Measurements from ENCODE around the gene COL24A1. TPM values are rescaled to one million over a fixed set of nuclear protein-coding genes. Genes with fewer than 3 reads are reported as not detected.
"Not testable (repeated sequence)": the region's sequence is repeated elsewhere in the genome, so short reads cannot be mapped to it uniquely, and the experiment has no call there.

Gene COL24A1
- polyA plus RNA-seq, 1 donor = 3.8 TPM

- DNase-seq = no peak
Observed at GRCh38 chr1:86152887-86153286, 3.7 kb downstream of the COL24A1 start.

DNA sequence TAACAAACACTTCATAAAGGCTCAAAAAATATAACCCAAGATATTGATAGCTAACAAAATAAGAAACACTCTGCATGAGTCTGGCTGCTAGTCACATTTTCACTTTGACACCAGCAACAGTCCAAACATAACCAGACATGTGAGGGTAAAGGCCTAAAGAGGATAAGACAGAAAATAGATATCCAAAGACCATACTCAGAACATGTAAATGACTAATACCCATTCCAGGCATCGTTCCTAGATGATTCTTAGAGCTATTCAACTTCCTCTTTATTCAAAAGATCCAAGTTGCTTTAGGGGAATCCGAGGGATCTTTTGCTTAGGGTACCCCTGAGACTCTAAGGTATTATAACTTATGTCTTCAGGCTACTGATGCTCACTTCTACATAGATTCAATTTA lies 5.1 kb downstream of the COL24A1 start:
- no peak for DNase-seq

DNA sequence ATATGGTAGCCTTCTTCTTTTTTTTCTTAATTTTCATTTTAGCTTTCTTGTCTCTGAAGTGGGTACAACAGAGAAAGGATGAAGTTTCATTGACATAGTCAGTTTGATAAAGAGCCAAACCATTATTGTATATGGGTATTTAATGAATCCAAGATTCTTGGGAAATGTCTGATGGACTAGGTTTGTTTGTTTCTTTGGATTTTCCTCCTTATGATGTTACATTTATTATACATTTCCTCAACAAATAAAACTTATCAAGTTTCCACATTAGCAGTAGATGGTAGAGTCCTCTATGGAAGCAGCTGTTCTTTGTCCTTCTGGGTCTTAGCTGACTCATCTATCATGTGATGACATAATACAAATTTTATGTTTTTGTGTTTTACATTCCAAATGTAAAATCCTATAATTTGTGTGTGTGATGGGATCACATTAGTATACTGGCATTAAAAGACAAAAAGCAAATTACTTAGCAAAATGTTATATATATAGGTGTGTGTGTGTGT lies 6.0 kb downstream of the COL24A1 start:
- no peak for DNase-seq

DNA sequence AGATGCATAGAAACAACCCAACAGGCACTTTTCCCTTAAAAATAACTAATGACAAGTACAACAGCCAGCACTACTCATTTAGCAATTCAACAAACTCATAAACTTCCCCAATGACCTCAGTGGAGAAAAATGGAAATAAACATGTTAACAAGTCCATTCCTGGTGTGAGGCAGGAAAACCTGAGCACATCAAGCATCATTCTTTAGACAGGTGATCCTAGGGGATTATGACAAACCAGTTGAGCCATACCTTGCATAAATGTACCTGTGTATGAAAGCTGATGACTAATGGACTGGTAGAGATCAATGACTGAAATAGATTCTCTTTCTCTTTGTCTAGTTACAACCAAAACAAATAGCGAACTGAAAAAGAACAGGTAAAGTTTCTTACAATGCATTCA lies 7.0 kb downstream of the COL24A1 start:
- no peak for DNase-seq

DNA sequence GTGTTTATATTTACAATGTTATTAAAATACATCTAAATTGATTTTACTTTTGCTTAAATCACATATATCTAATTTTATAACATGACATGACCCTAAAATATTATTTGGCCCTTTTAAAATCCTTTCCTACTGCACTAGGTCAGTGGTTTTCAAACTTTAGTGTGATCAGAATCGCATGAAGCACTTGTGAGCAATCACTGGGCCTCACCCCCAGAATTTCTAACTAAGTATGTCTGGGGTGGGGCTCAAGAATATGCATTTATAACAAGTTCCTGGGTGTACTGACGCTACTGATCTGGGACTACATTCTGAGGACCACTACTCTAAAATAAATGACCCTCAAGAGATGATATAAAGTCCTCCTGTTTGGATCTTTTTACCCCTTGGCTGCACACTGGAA lies 8.8 kb downstream of the COL24A1 start:
- no peak for DNase-seq

DNA sequence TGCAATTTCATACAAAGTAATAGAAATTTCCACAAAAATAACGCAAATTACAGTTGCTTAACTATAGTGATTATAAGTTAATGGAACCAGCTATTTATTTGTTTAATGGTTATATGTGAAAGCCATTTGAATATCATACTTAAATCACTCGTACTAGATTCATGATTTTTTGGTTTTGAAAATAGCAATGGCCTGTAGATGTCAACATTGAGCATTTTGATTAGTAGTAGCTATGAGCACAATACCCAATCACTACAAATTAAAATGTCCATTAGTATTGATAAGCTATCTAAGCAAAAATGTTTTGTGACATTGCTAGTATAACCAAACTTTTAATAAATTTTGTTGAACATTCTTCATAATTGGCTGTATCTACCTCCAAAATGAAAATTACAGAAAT lies 10.0 kb downstream of the COL24A1 start:
- no peak for DNase-seq

DNA sequence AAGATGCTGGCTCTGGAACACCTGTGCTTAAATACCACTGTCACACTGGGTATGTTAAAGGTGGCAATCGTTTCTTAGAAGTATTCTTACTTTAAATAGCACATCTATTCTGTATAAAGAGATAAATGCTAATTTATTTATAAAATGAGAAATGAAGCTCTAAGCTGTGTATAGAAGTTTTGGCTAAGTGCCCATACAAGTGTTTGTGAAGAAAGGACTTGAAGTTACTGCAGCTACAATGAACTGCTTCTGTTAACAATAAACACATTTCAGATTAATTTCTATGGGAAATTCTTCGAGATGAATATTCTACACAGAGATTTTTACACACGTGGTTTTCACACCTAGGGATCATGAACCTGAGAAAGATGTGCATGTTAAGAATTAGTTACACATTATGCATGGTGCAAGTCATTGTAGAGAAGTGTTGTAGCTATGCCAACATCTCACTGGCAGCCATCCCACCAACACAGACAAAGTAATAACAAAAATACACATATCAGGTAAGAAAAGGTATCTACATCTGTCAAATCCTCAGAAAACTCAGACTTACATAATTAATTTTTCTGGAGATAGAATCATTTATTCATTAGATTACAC lies 16.2 kb downstream of the COL24A1 start:
- no peak for DNase-seq

GRCh38 chr1:86138746-86139145 lies 17.8 kb downstream of the COL24A1 start:
- no peak for DNase-seq

- DNase-seq = no peak
Observed at GRCh38 chr1:86137436-86137835, 19.1 kb downstream of the COL24A1 start.

- DNase-seq = no peak
Observed at GRCh38 chr1:86119214-86119764, 37.3 kb downstream of the COL24A1 start.

DNA sequence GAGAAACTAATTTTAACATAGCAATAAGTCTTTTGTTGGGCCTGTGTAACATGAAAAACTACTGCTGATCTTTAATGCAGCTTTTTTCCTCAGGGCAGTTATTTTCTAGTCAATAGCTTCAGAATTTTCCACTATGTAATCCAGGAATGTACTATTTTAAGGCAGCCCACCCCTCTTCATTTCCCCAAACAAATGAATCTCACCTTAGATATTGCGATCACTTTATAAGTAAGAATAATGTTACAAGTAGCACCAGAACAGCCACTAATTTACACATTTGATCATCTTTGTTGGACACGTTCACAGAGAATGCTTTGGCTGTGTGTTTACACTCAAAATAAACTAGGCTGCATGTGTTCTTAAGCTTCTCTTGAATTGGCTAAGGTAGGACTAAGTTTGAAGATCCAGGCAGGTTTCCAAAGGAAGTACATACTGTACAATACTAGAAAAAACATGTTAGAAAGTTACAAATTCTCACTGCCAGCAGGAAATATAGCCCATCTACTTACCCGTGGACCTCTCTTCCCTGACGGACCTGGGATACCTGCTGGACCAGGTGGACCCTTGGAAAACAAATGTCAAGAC lies 41.7 kb downstream of the COL24A1 start:
- DNase-seq = peak; percentile 68

DNA sequence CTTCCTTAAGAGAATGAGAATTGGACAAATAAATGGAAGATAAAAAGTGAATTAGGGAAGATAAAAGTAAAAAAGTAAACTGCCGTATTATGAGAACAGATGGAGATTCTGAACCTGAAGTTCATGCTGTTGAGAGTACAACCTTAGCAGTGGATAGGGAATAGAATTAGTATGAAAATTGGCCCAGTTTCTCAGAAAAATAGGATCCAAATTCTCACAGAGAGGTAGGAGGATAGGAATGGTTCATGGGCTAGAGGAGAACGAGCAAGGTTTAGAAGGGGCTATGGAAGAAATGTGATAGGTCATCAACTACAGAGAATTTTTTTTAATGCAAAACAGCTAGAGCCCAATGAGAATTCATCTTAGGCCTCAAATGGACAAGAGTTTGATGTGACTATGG lies 42.3 kb downstream of the COL24A1 start:
- peak; percentile 16 for DNase-seq

- DNase-seq = not testable (repeated sequence)
Observed at GRCh38 chr1:86111590-86111989, 45.0 kb downstream of the COL24A1 start.

GRCh38 chr1:86110451-86111129 lies 46.0 kb downstream of the COL24A1 start:
- no peak for DNase-seq

GRCh38 chr1:86105533-86105866 lies 51.1 kb downstream of the COL24A1 start:
- no peak for DNase-seq

DNA sequence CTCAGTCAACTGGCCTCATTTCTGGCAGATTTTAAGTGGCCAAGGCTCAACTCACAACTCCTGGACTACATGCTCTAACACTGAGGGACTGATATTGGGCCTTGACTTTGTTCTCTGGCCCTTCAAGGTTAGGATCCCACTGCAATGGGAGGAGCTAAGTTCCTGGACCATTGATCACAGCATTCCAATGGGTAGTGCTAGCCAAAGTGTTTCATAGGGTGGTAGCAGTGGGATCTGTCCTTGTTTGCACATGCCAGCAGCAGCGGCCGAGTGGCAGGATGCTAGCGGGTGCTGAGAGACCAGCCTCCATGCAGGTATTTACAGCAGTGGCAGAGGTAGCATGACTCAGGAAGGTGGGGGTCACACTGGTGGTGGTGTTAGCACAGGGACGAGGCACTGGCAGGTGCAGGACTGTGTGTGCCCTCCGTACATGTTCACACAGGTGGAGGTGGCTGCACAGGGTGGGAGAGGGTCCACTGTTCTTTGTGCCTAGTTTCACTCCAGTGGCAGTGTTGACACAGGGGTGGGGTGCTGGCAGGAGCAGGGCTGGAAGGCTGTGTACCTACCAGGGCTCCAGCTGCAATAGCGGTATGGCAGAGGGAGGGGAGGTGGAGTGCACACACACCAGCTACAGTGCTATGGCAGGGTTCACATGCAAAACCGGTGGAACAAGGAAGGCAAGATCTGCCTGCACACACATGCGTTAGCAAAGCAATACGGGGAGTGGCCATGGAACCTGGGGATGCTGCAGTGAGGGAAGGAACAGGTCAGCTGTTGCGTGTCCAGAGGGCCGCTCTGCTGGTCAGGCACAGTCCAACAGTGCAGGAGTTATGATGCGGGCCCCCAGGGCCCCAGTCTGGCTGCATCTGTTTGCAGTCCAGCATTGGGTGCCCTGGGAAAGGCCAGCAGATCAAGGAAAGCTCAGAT lies 51.7 kb downstream of the COL24A1 start:
- no peak for DNase-seq

GRCh38 chr1:86101616-86102015 lies 55.0 kb downstream of the COL24A1 start:
- no peak for DNase-seq

DNA sequence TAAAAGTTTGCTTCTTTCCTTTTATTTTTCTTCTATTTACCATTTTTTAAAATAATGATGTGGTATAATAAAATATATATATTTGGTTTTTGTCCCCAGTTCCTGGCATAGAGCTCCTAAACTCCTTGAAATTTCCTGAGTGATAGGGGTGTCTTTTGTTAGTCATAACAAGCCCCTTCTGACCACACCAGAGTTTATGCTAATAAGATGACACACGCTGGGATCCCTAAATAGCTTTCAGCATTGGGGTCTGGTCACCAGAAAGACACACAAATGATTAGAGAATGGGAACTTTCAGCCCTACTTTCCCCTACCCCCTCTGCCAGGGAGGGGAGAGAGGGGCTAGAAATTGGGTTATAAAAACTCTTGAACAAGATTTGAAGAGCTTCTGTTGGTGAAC lies 56.2 kb downstream of the COL24A1 start:
- no peak for DNase-seq

- no peak for DNase-seq
Observed at GRCh38 chr1:86089765-86090164, 66.8 kb downstream of the COL24A1 start.

DNA sequence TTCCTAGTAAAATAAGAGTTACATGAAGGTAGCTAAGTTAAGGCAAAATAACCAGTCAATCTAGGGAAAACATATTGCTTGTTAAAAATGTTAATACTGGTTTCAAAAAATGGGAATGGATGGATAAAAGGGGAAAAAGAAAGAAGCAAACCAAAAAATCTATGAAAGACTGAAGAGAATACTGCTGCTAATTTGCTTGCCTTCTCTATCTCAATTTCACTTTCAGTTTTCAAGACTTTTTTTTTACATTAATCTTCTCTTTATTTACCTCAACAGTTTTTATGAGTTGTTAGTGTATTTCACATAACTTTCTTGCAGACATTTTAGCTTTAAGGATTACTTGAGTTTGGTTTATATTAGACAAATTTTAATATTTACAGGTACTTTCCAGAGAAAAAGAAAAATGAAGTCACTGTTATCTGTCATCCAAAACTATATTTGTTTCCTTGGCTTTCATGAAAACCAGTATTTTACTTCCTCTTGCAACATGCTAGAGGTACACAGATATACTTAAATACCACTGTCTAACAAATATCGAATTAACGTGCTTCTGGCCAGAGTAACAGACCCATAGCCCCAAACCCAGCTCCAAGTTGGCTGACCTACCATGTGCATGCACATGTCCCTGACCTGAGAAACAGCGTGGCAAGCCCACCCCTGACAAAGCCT lies 70.7 kb downstream of the COL24A1 start:
- DNase-seq = no peak

DNA sequence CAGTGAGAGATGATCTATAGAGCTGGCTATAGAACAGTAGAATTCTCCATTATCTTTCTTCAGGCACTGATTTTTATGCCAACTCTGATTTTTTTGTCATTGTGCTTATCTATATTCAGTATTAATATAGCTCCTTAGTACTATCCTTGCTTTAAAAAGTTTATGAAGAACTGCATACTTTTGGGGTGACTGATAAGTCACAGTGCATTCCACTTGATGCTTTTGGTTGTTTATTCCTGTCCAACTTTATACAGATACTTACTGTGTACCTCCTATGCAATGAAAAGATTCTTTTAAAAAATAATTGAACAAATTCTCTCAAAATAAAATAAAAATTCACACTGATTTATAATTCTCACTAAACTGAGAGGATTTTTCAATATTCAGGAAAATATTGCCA lies 71.6 kb downstream of the COL24A1 start:
- DNase-seq = no peak

- DNase-seq = no peak
Observed at GRCh38 chr1:86082183-86082582, 74.4 kb downstream of the COL24A1 start.

All from hindlimb muscle (tissue), 1 donor.